ENCODE data around the gene SCN10A.

DNA sequence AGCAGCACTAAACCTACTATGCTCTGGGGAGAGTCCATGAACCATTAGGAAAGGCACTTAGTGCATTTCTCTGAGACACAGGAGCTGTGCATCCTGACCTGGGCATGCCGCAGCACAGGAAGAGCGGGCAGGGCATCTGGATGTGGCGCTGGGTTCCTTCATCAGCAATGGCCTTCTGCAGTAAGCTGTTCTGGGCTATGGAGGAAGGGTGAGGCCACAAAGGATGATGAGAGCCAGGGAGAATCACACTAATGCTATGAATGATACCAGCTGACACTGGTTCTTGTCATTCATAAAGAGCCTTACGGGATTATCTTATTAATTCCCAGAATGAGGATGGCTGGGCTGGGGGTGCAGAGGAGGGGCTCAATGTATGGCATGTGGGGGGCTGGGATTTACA, 12.7 kb upstream of the SCN10A start:
- TF ChIP-seq POLR2AphosphoS5 (IDR thresholded peaks at IDR 0.05) (no peak), POLR2A (IDR thresholded peaks at IDR 0.05) (no peak)
- TF ChIP-seq, protein P1, sequence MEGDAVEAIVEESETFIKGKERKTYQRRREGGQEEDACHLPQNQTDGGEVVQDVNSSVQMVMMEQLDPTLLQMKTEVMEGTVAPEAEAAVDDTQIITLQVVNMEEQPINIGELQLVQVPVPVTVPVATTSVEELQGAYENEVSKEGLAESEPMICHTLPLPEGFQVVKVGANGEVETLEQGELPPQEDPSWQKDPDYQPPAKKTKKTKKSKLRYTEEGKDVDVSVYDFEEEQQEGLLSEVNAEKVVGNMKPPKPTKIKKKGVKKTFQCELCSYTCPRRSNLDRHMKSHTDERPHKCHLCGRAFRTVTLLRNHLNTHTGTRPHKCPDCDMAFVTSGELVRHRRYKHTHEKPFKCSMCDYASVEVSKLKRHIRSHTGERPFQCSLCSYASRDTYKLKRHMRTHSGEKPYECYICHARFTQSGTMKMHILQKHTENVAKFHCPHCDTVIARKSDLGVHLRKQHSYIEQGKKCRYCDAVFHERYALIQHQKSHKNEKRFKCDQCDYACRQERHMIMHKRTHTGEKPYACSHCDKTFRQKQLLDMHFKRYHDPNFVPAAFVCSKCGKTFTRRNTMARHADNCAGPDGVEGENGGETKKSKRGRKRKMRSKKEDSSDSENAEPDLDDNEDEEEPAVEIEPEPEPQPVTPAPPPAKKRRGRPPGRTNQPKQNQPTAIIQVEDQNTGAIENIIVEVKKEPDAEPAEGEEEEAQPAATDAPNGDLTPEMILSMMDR (IDR thresholded peaks at IDR 0.05): no peak

All from gastroesophageal sphincter (tissue), 3 donors.